MCF 10A (cell line): ENCODE measurements around the gene TMOD1. TPM values are rescaled to one million over a fixed set of nuclear protein-coding genes. Genes with fewer than 3 reads are reported as not detected.
A peak's percentile ranks its signal among the peaks of the same experiment; 100 is the strongest.

Source experiments
- BruUV-seq: library from RNA; stranded (reverse); fragments of 400-500 nt; replicated peaks from 2 replicates; lab custom pipeline; 2021; lab: Mats Ljungman, UMichigan
- CTCF ChIA-PET: fragments of 300-600 bp; sonication (Branson Sonifier 250); formaldehyde crosslinking; extraction: SDS; loops from one replicate; lab custom pipeline; 2021; ENCODE audit warnings: antibody characterized with exemption, inconsistent platforms; lab: Yijun Ruan, JAX
- POLR2A ChIA-PET: fragments of 300-600, 350-650 bp; sonication (Branson Sonifier 250); formaldehyde crosslinking; extraction: SDS; loops from one replicate; lab custom pipeline; 2020; ENCODE audit warnings: antibody characterized with exemption, inconsistent platforms; lab: Yijun Ruan, JAX
- DNase-seq: peaks from one replicate; pipeline ENCODE4 v3.0.0-alpha.2; 2018; ENCODE audit not compliant: unreplicated experiment
- H3K27ac Mint-ChIP-seq: one replicate; pipeline ENCODE4 v1.8.0; 2022; ENCODE audit warnings: mild to moderate bottlenecking, low read depth, mixed read lengths; ENCODE audit not compliant: unreplicated experiment
- H3K27me3 Mint-ChIP-seq: one replicate; pipeline ENCODE4 v1.8.0; 2022; ENCODE audit warnings: mixed read lengths; ENCODE audit not compliant: insufficient read depth, unreplicated experiment
- H3K36me3 Mint-ChIP-seq: one replicate; pipeline ENCODE4 v1.8.0; 2022; ENCODE audit warnings: mild to moderate bottlenecking, moderate library complexity, mixed read lengths; ENCODE audit not compliant: insufficient read depth, unreplicated experiment
- H3K4me1 Mint-ChIP-seq: one replicate; pipeline ENCODE4 v1.8.0; 2022; ENCODE audit warnings: mixed read lengths; ENCODE audit not compliant: insufficient read depth, unreplicated experiment
- H3K4me3 Mint-ChIP-seq: one replicate; pipeline ENCODE4 v1.8.0; 2022; ENCODE audit warnings: mild to moderate bottlenecking, moderate library complexity, mixed read lengths; ENCODE audit not compliant: unreplicated experiment
- H3K9me3 Mint-ChIP-seq: one replicate; pipeline ENCODE4 v1.8.0; 2022; ENCODE audit warnings: mixed read lengths; ENCODE audit not compliant: unreplicated experiment
- CTCF ChIP-seq: fragments of 200-600 bp; IDR thresholded peaks from one replicate; pipeline ENCODE4 v1.8.0; 2022; ENCODE audit warnings: antibody characterized with exemption, mild to moderate bottlenecking; ENCODE audit not compliant: unreplicated experiment
- intact Hi-C: fragments of 100-400 bp; cut with micrococcal nuclease; formaldehyde crosslinking; loops from 2 replicates; pipeline ENCODE4 v1.14.1; 2022
- total RNA-seq: library from RNA; stranded (reverse); gene quantifications from 2 replicates; pipeline ENCODE4 v1.2.3, GENCODE V29; 2022

Gene TMOD1
- total RNA-seq, 1 experiment from 2014 or later, result 0.26 TPM

- Mint-ChIP-seq H3K4me3 (no peak overlapping the region), H3K27me3 (no peaks in the 10 kb centered on the region), H3K27ac (no peak overlapping the region), H3K4me1 (peaks cover 9% of the 10 kb centered on the region), H3K9me3 (no peaks in the 10 kb centered on the region), H3K36me3 (peaks cover 16% of the 10 kb centered on the region)
- ChIA-PET POLR2A (interaction anchor here (0.6 to 3.4 kb wide), 5 partner anchors 34 to 321 kb away, joined by 3 to 34 read pairs (median 3); partner anchors contain the start of gene TSTD2), CTCF (interaction anchor here (0.5 to 12.8 kb wide), 70 partner anchors 9 to 742 kb away, joined by 3 to 345 read pairs (median 5); partner anchors contain the start of genes TDRD7 and TMOD1)
- DNase-seq, result peak; percentile 80
- intact Hi-C loops, result loop anchor here (1.0 kb wide), 5 partner anchors 97 to 741 kb away; partner anchors contain the start of gene TMOD1
- peak; percentile 77 for TF ChIP-seq CTCF
- BruUV-seq, result TSS peak; percentile 24
Observed at GRCh38 chr9:97598461-97599288, 97.2 kb downstream of the TMOD1 start.

- Mint-ChIP-seq H3K36me3 (peaks cover 22% of the 10 kb centered on the region), H3K27ac (no peak overlapping the region), H3K27me3 (no peaks in the 10 kb centered on the region), H3K4me1 (peaks cover 6% of the 10 kb centered on the region), H3K9me3 (no peaks in the 10 kb centered on the region), H3K4me3 (no peak overlapping the region)
- no TSS peak for BruUV-seq
- POLR2A ChIA-PET, result interaction anchor here (0.7 to 3.4 kb wide), 3 partner anchors 130 to 320 kb away, joined by 3 to 34 read pairs (median 3); no protein-coding TSS in a partner anchor
- no peak for TF ChIP-seq CTCF
- no peak for DNase-seq
- CTCF ChIA-PET, result interaction anchor here (0.5 to 12.8 kb wide), 55 partner anchors 9 to 743 kb away, joined by 3 to 345 read pairs (median 6); partner anchors contain the start of genes TDRD7 and TMOD1
- intact Hi-C loops, result no loop called here
Observed at GRCh38 chr9:97599314-97599846, 97.9 kb downstream of the TMOD1 start.

GRCh38 chr9:97600531-97601227 lies 99.2 kb downstream of the TMOD1 start:
- CTCF ChIA-PET, result interaction anchor here (0.6 to 12.8 kb wide), 7 partner anchors 11 to 190 kb away, joined by 3 to 345 read pairs (median 7); no protein-coding TSS in a partner anchor
- H3K4me1 Mint-ChIP-seq, result peaks cover 6% of the 10 kb centered on the region
- H3K9me3 Mint-ChIP-seq, result no peaks in the 10 kb centered on the region
- intact Hi-C loops, result no loop called here
- H3K4me3 Mint-ChIP-seq, result no peak overlapping the region
- DNase-seq, result no peak
- POLR2A ChIA-PET, result interaction anchor here (1.0 to 3.4 kb wide), 2 partner anchors 10 to 131 kb away, joined by 4 to 34 read pairs; no protein-coding TSS in a partner anchor
- H3K27ac Mint-ChIP-seq, result no peak overlapping the region
- no peak for TF ChIP-seq CTCF
- no peaks in the 10 kb centered on the region for H3K27me3 Mint-ChIP-seq
- BruUV-seq, result no TSS peak
- H3K36me3 Mint-ChIP-seq, result peaks cover 35% of the 10 kb centered on the region
